Measurements from ENCODE around the gene TMEM54.

Gene TMEM54

GRCh38 chr1:32929366-32929765, 28.2 kb upstream of the TMEM54 start:
- H3K4me3 ChIP-seq (ENCODE audit: low read depth, low read length), result no peak overlapping the region
- DNase-seq (ENCODE audit: low read depth), result no peak
- no peak for TF ChIP-seq CTCF (IDR thresholded peaks at IDR 0.05; ENCODE audit: low read depth, low read length, missing control alignments)
- in situ Hi-C loops (cut with HindIII; ENCODE audit: low sequenced_read_pairs), result no loop called here

- in situ Hi-C loops (cut with HindIII; ENCODE audit: low sequenced_read_pairs), result no loop called here
- no peak overlapping the region for H3K4me3 ChIP-seq (ENCODE audit: low read depth, low read length)
- DNase-seq (ENCODE audit: low read depth), result no peak
- no peak for TF ChIP-seq CTCF (IDR thresholded peaks at IDR 0.05; ENCODE audit: low read depth, low read length, missing control alignments)
These were observed 27.5 kb upstream of the TMEM54 start for GRCh38 chr1:32928715-32929114.

- in situ Hi-C loops (cut with HindIII; ENCODE audit: low sequenced_read_pairs), result no loop called here
- no peak for DNase-seq (ENCODE audit: low read depth)
- no peak overlapping the region for H3K4me3 ChIP-seq (ENCODE audit: low read depth, low read length)
- no peak for TF ChIP-seq CTCF (IDR thresholded peaks at IDR 0.05; ENCODE audit: low read depth, low read length, missing control alignments)
These were observed 27.1 kb upstream of the TMEM54 start for GRCh38 chr1:32928285-32928684.

GRCh38 chr1:32927441-32927840, 26.3 kb upstream of the TMEM54 start:
- H3K4me3 ChIP-seq (ENCODE audit: low read depth, low read length), result no peak overlapping the region
- DNase-seq (ENCODE audit: low read depth), result no peak
- in situ Hi-C loops (cut with HindIII; ENCODE audit: low sequenced_read_pairs), result no loop called here
- no peak for TF ChIP-seq CTCF (IDR thresholded peaks at IDR 0.05; ENCODE audit: low read depth, low read length, missing control alignments)

- DNase-seq (ENCODE audit: low read depth), result no peak
- H3K4me3 ChIP-seq (ENCODE audit: low read depth, low read length), result no peak overlapping the region
- in situ Hi-C loops (cut with HindIII; ENCODE audit: low sequenced_read_pairs), result no loop called here
- TF ChIP-seq CTCF (IDR thresholded peaks at IDR 0.05; ENCODE audit: low read depth, low read length, missing control alignments), result no peak
These were observed 25.4 kb upstream of the TMEM54 start for GRCh38 chr1:32926562-32926961.

- no peak for TF ChIP-seq CTCF (IDR thresholded peaks at IDR 0.05; ENCODE audit: low read depth, low read length, missing control alignments)
- no peak for DNase-seq (ENCODE audit: low read depth)
- H3K4me3 ChIP-seq (ENCODE audit: low read depth, low read length), result no peak overlapping the region
- in situ Hi-C loops (cut with HindIII; ENCODE audit: low sequenced_read_pairs), result no loop called here
These were observed 24.4 kb upstream of the TMEM54 start for GRCh38 chr1:32925403-32926162.
